ENCODE measurements around the gene MS4A10. TPM values are rescaled to one million over a fixed set of nuclear protein-coding genes. Genes with fewer than 3 reads are reported as not detected.

The MS4A10 gene
- total and polyA plus RNA-seq, 4 donors, result 5.5 TPM; not detected in 3

DNA sequence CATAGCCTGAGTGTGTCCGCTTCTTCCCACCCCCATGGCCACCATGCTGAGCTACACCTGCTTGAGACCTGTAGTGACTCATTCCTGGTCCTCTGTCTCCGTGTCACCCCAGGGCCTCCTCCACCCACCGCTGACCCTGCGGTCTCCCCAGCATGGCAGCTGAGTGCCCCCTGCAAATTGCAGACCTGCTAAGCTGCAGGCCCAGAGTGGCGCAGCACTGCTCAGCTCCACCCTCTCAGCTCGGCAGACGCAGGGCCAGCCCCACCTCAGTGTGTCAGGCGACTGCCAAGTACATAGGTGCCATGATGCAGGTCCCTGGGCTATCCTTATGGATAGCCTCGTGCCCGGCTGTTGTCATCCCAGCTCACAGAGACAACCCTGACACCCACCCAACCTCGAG, 15.3 kb upstream of the MS4A10 start:
- ATAC-seq (ENCODE audit: low FRiP score), result no peak
- no peak overlapping the region for H3K27ac ChIP-seq (ENCODE audit: low read depth in 1 of 2, low read length in 2 of 2)
- H3K4me1 ChIP-seq (ENCODE audit: control insufficient read depth in 1 of 2, insufficient read depth in 2 of 2, low read length in 2 of 2), result no peaks in the 10 kb centered on the region
- H3K27me3 ChIP-seq (ENCODE audit: control insufficient read depth in 1 of 2, insufficient read depth in 2 of 2, low read length in 1 of 2), result peaks cover 0 to 2% of the 10 kb centered on the region in 2 donors
- DNase-seq, result peak in 1 of 2 donors; percentile 57
- intact Hi-C loops (cut with DNase I), result no loop called here
- H3K9me3 ChIP-seq (ENCODE audit: control insufficient read depth, low read length), result no peaks in the 10 kb centered on the region
- no peak overlapping the region for H3K4me3 ChIP-seq (ENCODE audit: low read length in 2 of 2)
- H3K36me3 ChIP-seq (ENCODE audit: control insufficient read depth in 1 of 2, insufficient read depth in 2 of 2, low read length in 1 of 2), result no peaks in the 10 kb centered on the region
- 86 to 90% methylated on average over 11 of the region's 11 CpGs for WGBS, 2 donors

- H3K4me3 ChIP-seq (ENCODE audit: low read length in 2 of 2), result no peak overlapping the region
- WGBS, 2 donors, result 92 to 96% methylated on average over 4 of the region's 4 CpGs
- peaks cover 0 to 2% of the 10 kb centered on the region in 2 donors for H3K27me3 ChIP-seq (ENCODE audit: control insufficient read depth in 1 of 2, insufficient read depth in 2 of 2, low read length in 1 of 2)
- intact Hi-C loops (cut with DNase I), result no loop called here
- no peaks in the 10 kb centered on the region for H3K9me3 ChIP-seq (ENCODE audit: control insufficient read depth, low read length)
- peak in 1 of 2 donors; percentile 55 for DNase-seq
- no peaks in the 10 kb centered on the region for H3K36me3 ChIP-seq (ENCODE audit: control insufficient read depth in 1 of 2, insufficient read depth in 2 of 2, low read length in 1 of 2)
- no peak overlapping the region for H3K27ac ChIP-seq (ENCODE audit: low read depth in 1 of 2, low read length in 2 of 2)
- no peaks in the 10 kb centered on the region for H3K4me1 ChIP-seq (ENCODE audit: control insufficient read depth in 1 of 2, insufficient read depth in 2 of 2, low read length in 2 of 2)
- ATAC-seq (ENCODE audit: low FRiP score), result no peak
Measured at GRCh38 chr11:60771146-60771545, 14.0 kb upstream of the MS4A10 start.

DNA sequence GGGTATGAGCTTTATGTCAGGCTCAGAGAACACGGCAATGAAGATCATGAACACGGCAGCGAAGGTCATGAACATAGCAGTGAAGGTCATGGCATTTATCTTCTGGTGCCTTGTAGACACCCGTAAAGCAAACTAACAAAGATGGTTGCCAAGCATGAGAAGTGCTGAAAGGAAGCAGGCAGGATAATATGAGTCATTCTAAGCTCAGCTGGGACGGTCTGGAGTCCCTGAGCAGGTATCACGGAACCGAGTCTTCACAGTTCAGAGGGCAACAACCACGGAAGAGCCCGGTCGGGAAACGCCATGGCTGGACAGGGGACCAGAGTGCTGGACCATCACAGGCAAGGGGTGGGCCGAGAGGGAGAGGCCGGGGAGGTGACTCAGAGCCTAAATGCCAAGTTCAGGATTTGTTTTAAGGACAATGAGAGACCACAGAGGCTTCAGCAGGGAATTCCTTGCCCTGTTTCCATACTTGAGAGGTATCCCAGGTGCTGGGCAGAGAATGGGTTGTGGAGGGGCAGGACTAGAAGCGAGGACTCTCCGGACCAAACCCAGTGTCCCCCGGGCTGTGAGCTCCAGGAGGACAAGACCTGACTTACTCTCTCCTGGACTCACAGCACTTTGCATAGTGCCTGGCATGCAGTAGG, 13.1 kb upstream of the MS4A10 start:
- DNase-seq, result peak in 1 of 2 donors; percentile 38
- intact Hi-C loops (cut with DNase I), result no loop called here

GRCh38 chr11:60772666-60773065, 12.5 kb upstream of the MS4A10 start:
- intact Hi-C loops (cut with DNase I), result no loop called here
- 93 to 98% methylated on average over 6 to 8 of the region's 8 CpGs for WGBS, 2 donors

More for the DNA sequence above, 13.1 kb upstream of the MS4A10 start:
- 87 to 89% methylated on average over 16 of the region's 16 CpGs for WGBS, 2 donors
- H3K36me3 ChIP-seq (ENCODE audit: control insufficient read depth in 1 of 2, insufficient read depth in 2 of 2, low read length in 1 of 2), result no peaks in the 10 kb centered on the region
- no peak overlapping the region for H3K4me3 ChIP-seq (ENCODE audit: low read length in 2 of 2)
- H3K9me3 ChIP-seq (ENCODE audit: control insufficient read depth, low read length), result no peaks in the 10 kb centered on the region
- H3K27ac ChIP-seq (ENCODE audit: low read depth in 1 of 2, low read length in 2 of 2), result no peak overlapping the region
- no peaks in the 10 kb centered on the region for H3K4me1 ChIP-seq (ENCODE audit: control insufficient read depth in 1 of 2, insufficient read depth in 2 of 2, low read length in 2 of 2)
- H3K27me3 ChIP-seq (ENCODE audit: control insufficient read depth in 1 of 2, insufficient read depth in 2 of 2, low read length in 1 of 2), result no peaks in the 10 kb centered on the region
- no peak for ATAC-seq (ENCODE audit: low FRiP score)

DNA sequence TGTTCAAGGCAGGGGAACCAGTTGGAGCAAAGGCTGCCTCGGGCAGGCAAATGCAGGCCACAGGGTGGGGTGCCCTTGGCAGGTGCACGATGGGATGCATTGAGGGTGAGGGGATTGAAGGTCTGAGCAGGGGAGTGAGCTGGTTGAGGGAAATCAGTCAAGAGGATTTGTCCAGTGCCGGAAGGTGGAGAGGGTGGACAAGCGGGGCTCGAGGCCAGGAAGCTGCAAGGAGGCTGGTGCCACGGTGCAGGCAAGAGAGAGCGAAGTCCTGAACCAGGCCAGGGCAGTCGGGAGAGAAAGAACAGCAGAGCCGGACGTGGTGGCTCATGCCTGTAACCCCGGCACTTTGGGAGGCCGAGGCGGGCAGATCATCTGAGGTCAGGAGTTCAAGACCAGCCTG, 10.4 kb upstream of the MS4A10 start:
- H3K27ac ChIP-seq (ENCODE audit: low read depth in 1 of 2, low read length in 2 of 2), result no peak overlapping the region
- ATAC-seq (ENCODE audit: low FRiP score), result no peak
- no peaks in the 10 kb centered on the region for H3K9me3 ChIP-seq (ENCODE audit: control insufficient read depth, low read length)
- H3K4me1 ChIP-seq (ENCODE audit: control insufficient read depth in 1 of 2, insufficient read depth in 2 of 2, low read length in 2 of 2), result no peaks in the 10 kb centered on the region
- no peaks in the 10 kb centered on the region for H3K27me3 ChIP-seq (ENCODE audit: control insufficient read depth in 1 of 2, insufficient read depth in 2 of 2, low read length in 1 of 2)
- 77 to 84% methylated on average over 13 of the region's 13 CpGs for WGBS, 2 donors
- intact Hi-C loops (cut with DNase I), result loop anchor here (5.0 kb wide), 2 partner anchors 123 to 128 kb away; no protein-coding TSS in a partner anchor
- H3K4me3 ChIP-seq (ENCODE audit: low read length in 2 of 2), result no peak overlapping the region
- no peaks in the 10 kb centered on the region for H3K36me3 ChIP-seq (ENCODE audit: control insufficient read depth in 1 of 2, insufficient read depth in 2 of 2, low read length in 1 of 2)
- DNase-seq, result peak in 1 of 2 donors; percentile 62

More at GRCh38 chr11:60772666-60773065, 12.5 kb upstream of the MS4A10 start:
- H3K36me3 ChIP-seq (ENCODE audit: control insufficient read depth in 1 of 2, insufficient read depth in 2 of 2, low read length in 1 of 2), result no peaks in the 10 kb centered on the region
- H3K27me3 ChIP-seq (ENCODE audit: control insufficient read depth in 1 of 2, insufficient read depth in 2 of 2, low read length in 1 of 2), result no peaks in the 10 kb centered on the region
- no peak overlapping the region for H3K4me3 ChIP-seq (ENCODE audit: low read length in 2 of 2)
- peak in 1 of 2 donors; percentile 55 for DNase-seq
- H3K27ac ChIP-seq (ENCODE audit: low read depth in 1 of 2, low read length in 2 of 2), result no peak overlapping the region
- ATAC-seq (ENCODE audit: low FRiP score), result no peak
- no peaks in the 10 kb centered on the region for H3K9me3 ChIP-seq (ENCODE audit: control insufficient read depth, low read length)
- H3K4me1 ChIP-seq (ENCODE audit: control insufficient read depth in 1 of 2, insufficient read depth in 2 of 2, low read length in 2 of 2), result no peaks in the 10 kb centered on the region

DNA sequence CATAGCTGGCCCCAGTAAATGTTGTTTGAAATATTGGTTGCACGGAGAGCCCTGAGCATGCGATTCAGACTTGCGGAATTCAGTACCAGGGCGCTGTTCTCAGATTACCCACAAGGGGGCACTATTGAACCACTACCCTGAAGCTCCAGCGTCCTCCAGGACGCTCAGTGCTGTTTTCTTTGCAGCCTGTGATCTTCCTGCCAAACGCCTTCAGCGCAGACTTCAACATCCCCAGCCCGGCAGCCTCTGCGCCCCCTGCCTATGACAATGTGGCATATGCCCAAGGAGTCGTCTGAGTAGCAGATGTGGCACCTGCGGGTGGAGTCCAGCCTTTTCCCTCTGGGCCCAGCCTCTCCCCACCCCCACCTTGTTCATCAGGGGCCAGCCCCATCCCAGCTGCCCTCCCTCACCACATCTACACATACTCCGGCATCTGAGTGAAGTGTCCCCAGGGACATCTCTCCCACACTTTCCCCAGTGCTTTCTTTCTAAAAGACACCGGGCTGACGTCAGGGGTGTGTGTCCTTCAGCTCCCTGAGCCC, 9.6 kb upstream of the MS4A10 start:
- peak; percentile 87 to 91 for DNase-seq
- peak; percentile 86 for ATAC-seq (ENCODE audit: low FRiP score)
- Histone ChIP-seq H3K27me3 (ENCODE audit: control insufficient read depth in 1 of 2, insufficient read depth in 2 of 2, low read length in 1 of 2) (no peaks in the 10 kb centered on the region), H3K9me3 (ENCODE audit: control insufficient read depth, low read length) (no peaks in the 10 kb centered on the region), H3K4me3 (ENCODE audit: low read length in 2 of 2) (no peak overlapping the region), H3K36me3 (ENCODE audit: control insufficient read depth in 1 of 2, insufficient read depth in 2 of 2, low read length in 1 of 2) (no peaks in the 10 kb centered on the region), H3K27ac (ENCODE audit: low read depth in 1 of 2, low read length in 2 of 2) (no peak overlapping the region), H3K4me1 (ENCODE audit: control insufficient read depth in 1 of 2, insufficient read depth in 2 of 2, low read length in 2 of 2) (no peaks in the 10 kb centered on the region)
- 1 to 4% methylated on average over 15 of the region's 15 CpGs for WGBS, 2 donors
- intact Hi-C loops (cut with DNase I), result loop anchor here (5.0 kb wide), 2 partner anchors 122 to 127 kb away; no protein-coding TSS in a partner anchor

GRCh38 chr11:60776167-60776566, 9.0 kb upstream of the MS4A10 start:
- DNase-seq (peak in 1 of 2 donors; percentile 36), ATAC-seq (ENCODE audit: low FRiP score) (no peak)
- Histone ChIP-seq H3K36me3 (ENCODE audit: control insufficient read depth in 1 of 2, insufficient read depth in 2 of 2, low read length in 1 of 2) (no peaks in the 10 kb centered on the region), H3K27me3 (ENCODE audit: control insufficient read depth in 1 of 2, insufficient read depth in 2 of 2, low read length in 1 of 2) (no peaks in the 10 kb centered on the region), H3K9me3 (ENCODE audit: control insufficient read depth, low read length) (no peaks in the 10 kb centered on the region), H3K4me1 (ENCODE audit: control insufficient read depth in 1 of 2, insufficient read depth in 2 of 2, low read length in 2 of 2) (no peaks in the 10 kb centered on the region), H3K4me3 (ENCODE audit: low read length in 2 of 2) (no peak overlapping the region), H3K27ac (ENCODE audit: low read depth in 1 of 2, low read length in 2 of 2) (no peak overlapping the region)
- intact Hi-C loops (cut with DNase I), result loop anchor here (5.0 kb wide), 2 partner anchors 121 to 126 kb away; no protein-coding TSS in a partner anchor
- WGBS, 2 donors, result 86 to 90% methylated on average over 4 of the region's 4 CpGs

DNA sequence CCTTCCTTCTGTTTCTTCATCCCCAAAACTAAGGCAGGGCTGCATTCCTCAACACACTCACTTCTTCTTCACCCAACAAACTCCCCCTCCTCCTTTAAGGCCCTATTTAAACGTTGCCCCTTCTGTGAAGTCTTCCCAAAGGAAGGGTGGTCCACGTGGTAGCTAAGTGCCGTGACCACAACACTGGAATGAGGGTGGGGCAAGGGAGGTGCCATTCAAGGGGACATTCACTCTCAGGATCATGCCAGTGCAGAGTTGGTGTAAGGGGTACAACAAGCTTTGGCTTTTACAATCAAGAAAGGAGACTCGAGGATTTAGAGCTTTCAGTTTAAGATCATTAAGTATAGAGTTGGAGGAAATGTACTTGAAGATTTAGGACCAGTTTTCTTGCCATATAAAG, 8.0 kb upstream of the MS4A10 start:
- DNase-seq (peak in 1 of 2 donors; percentile 28), ATAC-seq (ENCODE audit: low FRiP score) (no peak)
- H3K27ac ChIP-seq (ENCODE audit: low read depth in 1 of 2, low read length in 2 of 2), result no peak overlapping the region
- 38 to 55% methylated on average over 4 of the region's 4 CpGs for WGBS, 2 donors
- no peaks in the 10 kb centered on the region for H3K4me1 ChIP-seq (ENCODE audit: control insufficient read depth in 1 of 2, insufficient read depth in 2 of 2, low read length in 2 of 2)
- no peak overlapping the region for H3K4me3 ChIP-seq (ENCODE audit: low read length in 2 of 2)
- intact Hi-C loops (cut with DNase I), result loop anchor here (5.0 kb wide), 2 partner anchors 120 to 125 kb away; no protein-coding TSS in a partner anchor
- no peaks in the 10 kb centered on the region for H3K36me3 ChIP-seq (ENCODE audit: control insufficient read depth in 1 of 2, insufficient read depth in 2 of 2, low read length in 1 of 2)
- no peaks in the 10 kb centered on the region for H3K9me3 ChIP-seq (ENCODE audit: control insufficient read depth, low read length)
- H3K27me3 ChIP-seq (ENCODE audit: control insufficient read depth in 1 of 2, insufficient read depth in 2 of 2, low read length in 1 of 2), result no peaks in the 10 kb centered on the region

- ATAC-seq (ENCODE audit: low FRiP score) (no peak), DNase-seq (peak in 1 of 2 donors; percentile 81)
- intact Hi-C loops (cut with DNase I), result loop anchor here (5.0 kb wide), 2 partner anchors 120 to 125 kb away; no protein-coding TSS in a partner anchor
- no peak overlapping the region for H3K27ac ChIP-seq (ENCODE audit: low read depth in 1 of 2, low read length in 2 of 2)
- WGBS, 2 donors, result 8 to 9% methylated on average over 2 of the region's 2 CpGs
- H3K4me1 ChIP-seq (ENCODE audit: control insufficient read depth in 1 of 2, insufficient read depth in 2 of 2, low read length in 2 of 2), result no peaks in the 10 kb centered on the region
- H3K36me3 ChIP-seq (ENCODE audit: control insufficient read depth in 1 of 2, insufficient read depth in 2 of 2, low read length in 1 of 2), result no peaks in the 10 kb centered on the region
- no peaks in the 10 kb centered on the region for H3K9me3 ChIP-seq (ENCODE audit: control insufficient read depth, low read length)
- H3K27me3 ChIP-seq (ENCODE audit: control insufficient read depth in 1 of 2, insufficient read depth in 2 of 2, low read length in 1 of 2), result no peaks in the 10 kb centered on the region
- H3K4me3 ChIP-seq (ENCODE audit: low read length in 2 of 2), result no peak overlapping the region
Measured at GRCh38 chr11:60777572-60777971, 7.6 kb upstream of the MS4A10 start.
